Endodermal cell (in vitro differentiated cells): ENCODE measurements around the gene OXCT1. TPM values are rescaled to one million over a fixed set of nuclear protein-coding genes. Genes with fewer than 3 reads are reported as not detected.

Experiments
- DNase-seq: peaks from one replicate; pipeline ENCODE4 v3.0.0-alpha.2; 2017
- H3K27ac ChIP-seq: 2 replicates; pipeline ENCODE4 v1.5.1; 2013; ENCODE audit warnings: mild to moderate bottlenecking, low read depth, low read length, moderate library complexity
- H3K27me3 ChIP-seq: 2 replicates; pipeline ENCODE4 v1.6.1; 2013; ENCODE audit warnings: mild to moderate bottlenecking, low read length, moderate library complexity; ENCODE audit not compliant: insufficient read depth, control insufficient read depth, poor library complexity, severe bottlenecking
- H3K36me3 ChIP-seq: 2 replicates; pipeline ENCODE4 v1.7.0; 2013; ENCODE audit warnings: mild to moderate bottlenecking, low read length, moderate library complexity; ENCODE audit not compliant: control insufficient read depth, insufficient read depth
- H3K4me1 ChIP-seq: one replicate; pipeline ENCODE4 v1.7.0; 2013; ENCODE audit warnings: low read length; ENCODE audit not compliant: control insufficient read depth, insufficient read depth
- H3K4me3 ChIP-seq: 2 replicates; pipeline ENCODE4 v1.5.1; 2013; ENCODE audit warnings: mild to moderate bottlenecking, low read length, moderate library complexity
- H3K9ac ChIP-seq: 2 replicates; pipeline ENCODE4 v1.6.1; 2013; ENCODE audit warnings: mild to moderate bottlenecking, low read length, moderate library complexity; ENCODE audit not compliant: poor library complexity, severe bottlenecking; ENCODE audit errors: extremely low read depth
- H3K9me3 ChIP-seq: 2 replicates; pipeline ENCODE4 v1.6.1; 2013; ENCODE audit warnings: mild to moderate bottlenecking, low read length, moderate library complexity; ENCODE audit not compliant: control insufficient read depth
- H3K27ac Mint-ChIP-seq: 2 replicates; pipeline ENCODE4 v1.8.0; 2020; ENCODE audit warnings: mixed read lengths
- H3K27me3 Mint-ChIP-seq: 2 replicates; pipeline ENCODE4 v1.8.0; 2021; ENCODE audit warnings: mild to moderate bottlenecking, mixed read lengths; ENCODE audit not compliant: insufficient read depth
- H3K36me3 Mint-ChIP-seq: 2 replicates; pipeline ENCODE4 v1.8.0; 2020; ENCODE audit warnings: low read depth, mixed read lengths
- H3K4me1 Mint-ChIP-seq: 2 replicates; pipeline ENCODE4 v1.8.0; 2020; ENCODE audit warnings: mixed read lengths
- H3K4me3 Mint-ChIP-seq: 2 replicates; pipeline ENCODE4 v1.8.0; 2020; ENCODE audit warnings: mild to moderate bottlenecking, moderate library complexity, mixed read lengths
- H3K9me3 Mint-ChIP-seq: 2 replicates; pipeline ENCODE4 v1.8.0; 2020; ENCODE audit warnings: mild to moderate bottlenecking, mixed read lengths
- CTCF ChIP-seq: fragments of 200-600 bp; sonication (generic); conservative IDR thresholded peaks from 2 replicates; pipeline ENCODE4 v1.5.0; 2021; ENCODE audit warnings: antibody characterized with exemption, mild to moderate bottlenecking
- WGBS, 2 experiments: methylation state at CpG; one replicate each; pipeline versions ENCODE4 v1.1.5 to v1.1.7; 2013; ENCODE audit warnings: missing lambda C conversion rate in 2 of 2, mixed read lengths in 1 of 2; ENCODE audit not compliant: insufficient coverage in 1 of 2, insufficient read length in 1 of 2; 5-methylcytosine and 5-hydroxymethylcytosine counted together
- total RNA-seq, 2 donors: library from RNA; stranded (reverse); fragmentation: NEBNext Ultra II Directional in 1 of 2; extraction: Animal tissue kit (Norgen Biotek cat#: 25700) in 1 of 2; gene quantifications; 2 replicates in 1 of 2; 3 replicates in 1 of 2; pipeline ENCODE4 v1.2.1, GENCODE V29; 2021

The OXCT1 gene
- total RNA-seq, 2 donors from 2014 or later = 24.5 to 25.1 TPM

DNA sequence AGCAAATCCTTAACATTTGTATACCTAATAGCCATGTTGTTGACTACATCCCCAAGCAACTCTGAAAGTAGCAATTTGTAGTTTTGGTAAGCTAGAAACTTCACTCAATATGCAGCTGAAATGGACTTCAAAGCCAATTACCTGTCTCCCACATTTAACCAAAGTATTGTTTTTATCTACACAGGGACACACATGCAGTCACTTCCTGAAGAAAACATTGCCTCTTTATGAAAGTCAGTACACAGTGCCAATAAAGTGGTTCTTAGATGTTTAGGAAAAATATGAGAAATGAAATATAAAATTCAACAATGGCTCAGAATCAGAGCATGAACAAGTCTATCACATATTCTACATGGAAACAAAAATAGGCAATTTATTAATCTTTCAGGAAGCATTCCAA is 49.2 kb downstream of the OXCT1 start:
- TF ChIP-seq CTCF = no peak
- no peaks in the 10 kb centered on the region for H3K9me3 ChIP-seq
- DNase-seq = no peak
- no peak overlapping the region for H3K27ac ChIP-seq
- no peaks in the 10 kb centered on the region for H3K27me3 ChIP-seq
- no peaks in the 10 kb centered on the region for H3K36me3 ChIP-seq
- Mint-ChIP-seq H3K36me3 (peaks cover 4% of the 10 kb centered on the region), H3K4me1 (no peaks in the 10 kb centered on the region), H3K27ac (no peak overlapping the region), H3K9me3 (no peaks in the 10 kb centered on the region), H3K27me3 (no peaks in the 10 kb centered on the region), H3K4me3 (no peak overlapping the region)
- H3K4me1 ChIP-seq = no peaks in the 10 kb centered on the region
- H3K9ac ChIP-seq = no peak overlapping the region
- H3K4me3 ChIP-seq = no peak overlapping the region

DNA sequence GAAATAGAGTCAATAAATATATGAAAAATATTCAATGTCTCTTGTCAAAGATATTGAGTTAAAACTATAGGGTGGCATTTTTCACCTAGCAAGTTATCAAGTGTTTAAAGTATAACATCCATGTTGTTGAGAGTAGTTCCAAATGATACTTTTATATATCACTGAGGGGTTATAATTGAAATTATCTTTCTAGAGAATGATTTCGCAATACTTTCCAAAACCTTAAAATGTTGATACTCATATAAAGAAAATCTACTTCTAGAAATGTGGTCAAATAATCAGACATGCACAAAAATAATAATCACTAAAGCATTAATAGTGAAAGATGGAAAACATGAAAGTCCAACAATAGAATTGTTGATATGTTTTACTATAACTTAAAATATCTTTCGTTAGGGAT is 50.1 kb downstream of the OXCT1 start:
- Histone ChIP-seq H3K27ac (no peak overlapping the region), H3K27me3 (no peaks in the 10 kb centered on the region), H3K36me3 (no peaks in the 10 kb centered on the region), H3K4me3 (no peak overlapping the region), H3K9me3 (no peaks in the 10 kb centered on the region), H3K4me1 (no peaks in the 10 kb centered on the region), H3K9ac (no peak overlapping the region)
- Mint-ChIP-seq H3K36me3 (no peaks in the 10 kb centered on the region), H3K4me3 (no peak overlapping the region), H3K27me3 (no peaks in the 10 kb centered on the region), H3K4me1 (no peaks in the 10 kb centered on the region), H3K9me3 (no peaks in the 10 kb centered on the region), H3K27ac (no peak overlapping the region)
- WGBS, 2 experiments = no CpG with 5 or more reads among the region's 2 CpGs
- DNase-seq = no peak
- no peak for TF ChIP-seq CTCF

DNA sequence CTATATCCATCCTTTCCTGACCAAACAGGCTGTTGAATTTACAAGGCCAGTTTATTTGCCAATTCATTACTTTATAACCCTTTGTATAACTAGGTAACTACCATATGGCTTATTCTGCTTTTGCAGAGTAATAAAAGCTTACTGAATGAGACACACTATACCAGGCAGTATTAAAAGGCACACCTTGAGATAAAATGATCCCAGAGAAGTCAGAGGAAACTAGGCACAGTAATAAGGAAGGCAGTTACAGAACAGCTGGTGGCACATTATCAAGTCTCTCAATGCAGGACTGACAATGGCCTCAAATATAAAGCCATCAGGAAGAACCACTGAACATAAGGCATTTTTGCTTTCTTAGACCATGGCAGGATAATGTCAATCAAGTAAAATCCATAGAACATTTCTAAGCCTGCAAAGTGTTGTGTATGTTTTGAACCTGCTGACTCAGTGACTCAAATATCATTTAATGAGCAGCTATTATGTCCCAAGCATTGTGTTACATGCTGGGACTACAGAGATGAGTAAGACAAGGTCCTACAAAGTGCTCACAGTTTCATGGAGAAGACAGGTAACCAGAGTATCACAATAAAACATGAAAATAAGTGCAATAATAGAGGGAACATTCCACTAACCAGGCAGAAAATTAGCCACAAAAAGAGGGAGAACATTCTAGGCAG is 52.5 kb downstream of the OXCT1 start:
- no peak overlapping the region for H3K9ac ChIP-seq
- no peaks in the 10 kb centered on the region for H3K27me3 ChIP-seq
- H3K9me3 ChIP-seq = no peaks in the 10 kb centered on the region
- no peaks in the 10 kb centered on the region for H3K27me3 Mint-ChIP-seq
- H3K4me1 ChIP-seq = no peaks in the 10 kb centered on the region
- no peak overlapping the region for H3K27ac Mint-ChIP-seq
- H3K36me3 Mint-ChIP-seq = no peaks in the 10 kb centered on the region
- TF ChIP-seq CTCF = no peak
- no peaks in the 10 kb centered on the region for H3K36me3 ChIP-seq
- H3K4me3 ChIP-seq = no peak overlapping the region
- H3K4me3 Mint-ChIP-seq = no peak overlapping the region
- no peaks in the 10 kb centered on the region for H3K4me1 Mint-ChIP-seq
- H3K9me3 Mint-ChIP-seq = no peaks in the 10 kb centered on the region
- DNase-seq = no peak
- H3K27ac ChIP-seq = no peak overlapping the region
